HepG2 (cell line): Measurements from ENCODE around the gene PAIP2. TPM values are rescaled to one million over a fixed set of nuclear protein-coding genes. Genes with fewer than 3 reads are reported as not detected.

Experiments used
- ARNTL ChIP-seq: sonication (generic); formaldehyde crosslinking; IDR thresholded peaks from 2 replicates; pipeline ENCODE4 v1.4.0; 2020; ENCODE audit warnings: mild to moderate bottlenecking, missing genetic modification reagents
- ETV6 ChIP-seq: sonication (generic); formaldehyde crosslinking; conservative IDR thresholded peaks from 2 replicates; pipeline ENCODE4 v1.4.0; 2020; ENCODE audit warnings: missing genetic modification reagents
- HMGA1 ChIP-seq: sonication (generic); formaldehyde crosslinking; conservative IDR thresholded peaks from 2 replicates; pipeline ENCODE4 v1.4.0; 2020; ENCODE audit warnings: missing genetic modification reagents
- JARID2 ChIP-seq: sonication (generic); formaldehyde crosslinking; IDR thresholded peaks from 2 replicates; pipeline ENCODE4 v1.8.1; 2023; ENCODE audit warnings: missing genetic modification reagents, inconsistent platforms; ENCODE audit not compliant: insufficient replicate concordance
- JUND ChIP-seq: sonication (generic); formaldehyde crosslinking; IDR thresholded peaks from 2 replicates; pipeline ENCODE4 v1.8.0; 2022; ENCODE audit warnings: mild to moderate bottlenecking, missing genetic modification reagents
- NCOA5 ChIP-seq: sonication (generic); formaldehyde crosslinking; IDR thresholded peaks from 2 replicates; pipeline ENCODE4 v1.4.0; 2020; ENCODE audit warnings: missing genetic modification reagents
- NPAS2 ChIP-seq: sonication (generic); formaldehyde crosslinking; IDR thresholded peaks from 2 replicates; pipeline ENCODE4 v1.8.0; 2022; ENCODE audit warnings: mild to moderate bottlenecking, missing genetic modification reagents, borderline replicate concordance
- PAF1 ChIP-seq: IDR thresholded peaks from 2 replicates; pipeline ENCODE4 v1.6.1; 2016; ENCODE audit warnings: missing genetic modification reagents, missing compliant biosample characterization
- SOX6 ChIP-seq, 2 experiments: fragments of 450-650 bp in 1 of 2; sonication (generic) in 1 of 2; formaldehyde crosslinking in 1 of 2; IDR thresholded peaks; 2 replicates each; pipeline versions ENCODE4 v1.4.0 to v1.6.1; 2017 to 2020; ENCODE audit warnings: antibody characterized with exemption in 1 of 2, mild to moderate bottlenecking in 1 of 2, missing genetic modification reagents in 1 of 2
- ZFP36 ChIP-seq: fragments of 150-350 bp; IDR thresholded peaks from 2 replicates; pipeline ENCODE4 v1.6.1; 2018; ENCODE audit warnings: borderline replicate concordance, low read length, low read depth; ENCODE audit not compliant: partially characterized antibody
- ZFP62 ChIP-seq: sonication (generic); formaldehyde crosslinking; IDR thresholded peaks from 2 replicates; pipeline ENCODE4 v1.4.0; 2020; ENCODE audit warnings: missing genetic modification reagents
- ZNF160 ChIP-seq: sonication (generic); formaldehyde crosslinking; IDR thresholded peaks from 2 replicates; pipeline ENCODE4 v1.8.0; 2022; ENCODE audit warnings: mild to moderate bottlenecking, inconsistent platforms, missing genetic modification reagents
- polyA plus RNA-seq, 8 experiments: library from polyadenylated mRNA; depleted of rRNA in 3 of 8; stranded (reverse) in 7 of 8; unstranded in 1 of 8; fragments of >200 nt; fragmentation: Illumina TruSeq in 4 of 8; extraction: Trizol in 4 of 8; gene quantifications; 2 replicates each; pipeline versions ENCODE4 v1.2.1 to v1.2.3, GENCODE V29; 2011 to 2016; ENCODE audit warnings: low read depth in 4 of 8, missing spikeins in 1 of 8, mixed read lengths in 1 of 8; ENCODE audit not compliant: insufficient read depth in 1 of 8
- total RNA-seq, 5 experiments: library from RNA; depleted of rRNA; stranded (reverse); fragments of >200 nt; fragmentation: Illumina TruSeq; extraction: Trizol; gene quantifications; 2 replicates each; pipeline ENCODE4 v1.2.3, GENCODE V29; 2016; ENCODE audit warnings: low read depth in 1 of 5
- TF ChIP-seq, protein P1 (sequence below): sonication (generic); formaldehyde crosslinking; IDR thresholded peaks from one replicate; pipeline ENCODE4 v1.5.1; 2020; ENCODE audit warnings: mild to moderate bottlenecking, missing genetic modification reagents; ENCODE audit errors: not compliant biosample characterization
- TF ChIP-seq, protein P2 (sequence below): sonication (generic); formaldehyde crosslinking; IDR thresholded peaks from 2 replicates; pipeline ENCODE4 v1.8.0; 2022; ENCODE audit warnings: mild to moderate bottlenecking, missing genetic modification reagents, moderate library complexity
- TF ChIP-seq, protein P3 (sequence below): sonication (generic); formaldehyde crosslinking; IDR thresholded peaks from 2 replicates; pipeline ENCODE4 v1.8.0; 2022; ENCODE audit warnings: mild to moderate bottlenecking, missing genetic modification reagents, borderline replicate concordance
- TF ChIP-seq, protein P4 (sequence below): IDR thresholded peaks from 2 replicates; pipeline ENCODE4 v1.6.1; 2016; ENCODE audit warnings: low read depth, borderline replicate concordance
- TF ChIP-seq, protein P5 (sequence below): sonication (generic); formaldehyde crosslinking; conservative IDR thresholded peaks from 2 replicates; pipeline ENCODE4 v1.4.0; 2020; ENCODE audit warnings: missing genetic modification reagents

The PAIP2 gene
- total and polyA plus RNA-seq, 2 of the 13 experiments (the other 11 are each of a cell fraction or from before 2014, with no cell fraction given): 61.5 to 76.3 TPM

DNA sequence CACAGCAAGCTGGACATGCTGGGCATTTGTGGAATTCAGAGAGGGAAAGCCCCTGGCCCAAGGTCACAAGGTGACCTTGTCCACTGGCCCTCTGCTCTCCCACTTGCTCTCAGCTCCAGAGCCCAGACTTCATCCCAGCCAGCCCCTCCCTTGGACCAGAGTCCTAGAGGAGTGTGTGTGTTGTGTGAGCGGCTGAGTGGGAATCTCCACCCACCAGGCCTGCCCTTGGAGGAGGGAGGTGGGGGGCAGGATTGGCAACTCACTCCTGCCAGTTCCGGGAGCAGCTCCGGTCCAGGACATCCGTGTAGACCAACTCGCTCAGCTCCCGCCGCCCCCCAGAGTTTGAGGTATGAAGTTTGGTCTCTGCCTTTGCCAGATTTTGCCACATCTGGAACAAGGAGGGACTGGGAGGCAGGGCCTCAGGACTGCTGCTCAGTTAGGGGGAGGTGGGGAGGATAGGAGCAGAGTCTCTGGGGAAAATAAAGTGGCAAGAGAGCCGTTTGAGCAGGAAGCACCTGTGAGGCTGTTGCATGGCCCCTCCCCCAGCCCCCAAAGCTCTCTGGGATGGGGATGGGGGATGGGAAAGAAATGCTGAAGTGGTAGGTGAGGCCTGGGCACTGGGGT lies 46.7 kb downstream of the PAIP2 start (continued):
- TF ChIP-seq JARID2 (CRISPR knock-in tag) (no peak), JUND (CRISPR knock-in tag) (no peak), NCOA5 (CRISPR knock-in tag) (no peak), ZFP36 (no peak), ZNF160 (no peak), HMGA1 (CRISPR knock-in tag) (no peak), PAF1 (CRISPR knock-in tag) (no peak), ARNTL (no peak), SOX6 (IDR thresholded peaks at IDR 0.05) (no peak), SOX6 (CRISPR knock-in tag; IDR thresholded peaks at IDR 0.05) (peak; percentile 54), ETV6 (CRISPR knock-in tag) (no peak), ZFP62 (CRISPR knock-in tag) (no peak), NPAS2 (CRISPR knock-in tag) (no peak)
- TF ChIP-seq, protein P1, sequence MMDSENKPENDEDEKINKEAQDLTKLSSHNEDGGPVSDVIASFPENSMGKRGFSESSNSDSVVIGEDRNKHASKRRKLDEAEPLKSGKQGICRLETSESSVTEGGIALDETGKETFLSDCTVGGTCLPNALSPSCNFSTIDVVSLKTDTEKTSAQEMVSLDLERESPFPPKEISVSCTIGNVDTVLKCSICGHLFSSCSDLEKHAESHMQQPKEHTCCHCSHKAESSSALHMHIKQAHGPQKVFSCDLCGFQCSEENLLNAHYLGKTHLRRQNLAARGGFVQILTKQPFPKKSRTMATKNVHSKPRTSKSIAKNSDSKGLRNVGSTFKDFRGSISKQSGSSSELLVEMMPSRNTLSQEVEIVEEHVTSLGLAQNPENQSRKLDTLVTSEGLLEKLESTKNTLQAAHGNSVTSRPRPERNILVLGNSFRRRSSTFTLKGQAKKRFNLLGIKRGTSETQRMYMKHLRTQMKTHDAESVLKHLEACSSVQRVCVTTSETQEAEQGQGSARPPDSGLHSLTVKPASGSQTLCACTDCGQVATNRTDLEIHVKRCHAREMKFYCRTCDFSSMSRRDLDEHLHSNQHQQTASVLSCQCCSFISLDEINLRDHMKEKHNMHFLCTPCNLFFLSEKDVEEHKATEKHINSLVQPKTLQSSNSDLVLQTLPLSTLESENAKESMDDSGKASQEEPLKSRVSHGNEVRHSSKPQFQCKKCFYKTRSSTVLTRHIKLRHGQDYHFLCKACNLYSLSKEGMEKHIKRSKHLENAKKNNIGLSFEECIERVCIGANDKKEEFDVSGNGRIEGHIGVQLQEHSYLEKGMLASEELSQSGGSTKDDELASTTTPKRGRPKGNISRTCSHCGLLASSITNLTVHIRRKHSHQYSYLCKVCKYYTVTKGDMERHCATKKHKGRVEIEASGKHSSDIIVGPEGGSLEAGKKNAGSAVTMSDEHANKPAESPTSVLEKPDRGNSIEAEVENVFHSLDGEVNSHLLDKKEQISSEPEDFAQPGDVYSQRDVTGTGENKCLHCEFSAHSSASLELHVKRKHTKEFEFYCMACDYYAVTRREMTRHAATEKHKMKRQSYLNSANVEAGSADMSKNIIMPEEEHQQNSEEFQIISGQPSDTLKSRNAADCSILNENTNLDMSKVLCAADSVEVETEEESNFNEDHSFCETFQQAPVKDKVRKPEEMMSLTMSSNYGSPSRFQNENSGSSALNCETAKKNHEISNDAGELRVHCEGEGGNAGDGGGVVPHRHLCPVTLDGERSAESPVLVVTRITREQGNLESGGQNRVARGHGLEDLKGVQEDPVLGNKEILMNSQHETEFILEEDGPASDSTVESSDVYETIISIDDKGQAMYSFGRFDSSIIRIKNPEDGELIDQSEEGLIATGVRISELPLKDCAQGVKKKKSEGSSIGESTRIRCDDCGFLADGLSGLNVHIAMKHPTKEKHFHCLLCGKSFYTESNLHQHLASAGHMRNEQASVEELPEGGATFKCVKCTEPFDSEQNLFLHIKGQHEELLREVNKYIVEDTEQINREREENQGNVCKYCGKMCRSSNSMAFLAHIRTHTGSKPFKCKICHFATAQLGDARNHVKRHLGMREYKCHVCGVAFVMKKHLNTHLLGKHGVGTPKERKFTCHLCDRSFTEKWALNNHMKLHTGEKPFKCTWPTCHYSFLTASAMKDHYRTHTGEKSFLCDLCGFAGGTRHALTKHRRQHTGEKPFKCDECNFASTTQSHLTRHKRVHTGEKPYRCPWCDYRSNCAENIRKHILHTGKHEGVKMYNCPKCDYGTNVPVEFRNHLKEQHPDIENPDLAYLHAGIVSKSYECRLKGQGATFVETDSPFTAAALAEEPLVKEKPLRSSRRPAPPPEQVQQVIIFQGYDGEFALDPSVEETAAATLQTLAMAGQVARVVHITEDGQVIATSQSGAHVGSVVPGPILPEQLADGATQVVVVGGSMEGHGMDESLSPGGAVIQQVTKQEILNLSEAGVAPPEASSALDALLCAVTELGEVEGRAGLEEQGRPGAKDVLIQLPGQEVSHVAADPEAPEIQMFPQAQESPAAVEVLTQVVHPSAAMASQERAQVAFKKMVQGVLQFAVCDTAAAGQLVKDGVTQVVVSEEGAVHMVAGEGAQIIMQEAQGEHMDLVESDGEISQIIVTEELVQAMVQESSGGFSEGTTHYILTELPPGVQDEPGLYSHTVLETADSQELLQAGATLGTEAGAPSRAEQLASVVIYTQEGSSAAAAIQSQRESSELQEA (CRISPR knock-in tag): peak; percentile 12
- TF ChIP-seq, protein P2, sequence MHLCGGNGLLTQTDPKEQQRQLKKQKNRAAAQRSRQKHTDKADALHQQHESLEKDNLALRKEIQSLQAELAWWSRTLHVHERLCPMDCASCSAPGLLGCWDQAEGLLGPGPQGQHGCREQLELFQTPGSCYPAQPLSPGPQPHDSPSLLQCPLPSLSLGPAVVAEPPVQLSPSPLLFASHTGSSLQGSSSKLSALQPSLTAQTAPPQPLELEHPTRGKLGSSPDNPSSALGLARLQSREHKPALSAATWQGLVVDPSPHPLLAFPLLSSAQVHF (CRISPR knock-in tag): no peak
- TF ChIP-seq, protein P3, sequence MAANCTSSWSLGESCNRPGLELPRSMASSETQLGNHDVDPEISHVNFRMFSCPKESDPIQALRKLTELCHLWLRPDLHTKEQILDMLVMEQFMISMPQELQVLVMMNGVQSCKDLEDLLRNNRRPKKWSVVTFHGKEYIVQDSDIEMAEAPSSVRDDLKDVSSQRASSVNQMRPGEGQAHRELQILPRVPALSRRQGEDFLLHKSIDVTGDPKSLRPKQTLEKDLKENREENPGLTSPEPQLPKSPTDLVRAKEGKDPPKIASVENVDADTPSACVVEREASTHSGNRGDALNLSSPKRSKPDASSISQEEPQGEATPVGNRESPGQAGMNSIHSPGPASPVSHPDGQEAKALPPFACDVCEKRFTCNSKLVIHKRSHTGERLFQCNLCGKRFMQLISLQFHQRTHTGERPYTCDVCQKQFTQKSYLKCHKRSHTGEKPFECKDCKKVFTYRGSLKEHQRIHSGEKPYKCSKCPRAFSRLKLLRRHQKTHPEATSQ (CRISPR knock-in tag): no peak
- TF ChIP-seq, protein P4, sequence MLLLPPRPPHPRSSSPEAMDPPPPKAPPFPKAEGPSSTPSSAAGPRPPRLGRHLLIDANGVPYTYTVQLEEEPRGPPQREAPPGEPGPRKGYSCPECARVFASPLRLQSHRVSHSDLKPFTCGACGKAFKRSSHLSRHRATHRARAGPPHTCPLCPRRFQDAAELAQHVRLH (CRISPR knock-in tag): peak; percentile 59; the same call in 1 of the 2 replicates
- TF ChIP-seq, protein P5, sequence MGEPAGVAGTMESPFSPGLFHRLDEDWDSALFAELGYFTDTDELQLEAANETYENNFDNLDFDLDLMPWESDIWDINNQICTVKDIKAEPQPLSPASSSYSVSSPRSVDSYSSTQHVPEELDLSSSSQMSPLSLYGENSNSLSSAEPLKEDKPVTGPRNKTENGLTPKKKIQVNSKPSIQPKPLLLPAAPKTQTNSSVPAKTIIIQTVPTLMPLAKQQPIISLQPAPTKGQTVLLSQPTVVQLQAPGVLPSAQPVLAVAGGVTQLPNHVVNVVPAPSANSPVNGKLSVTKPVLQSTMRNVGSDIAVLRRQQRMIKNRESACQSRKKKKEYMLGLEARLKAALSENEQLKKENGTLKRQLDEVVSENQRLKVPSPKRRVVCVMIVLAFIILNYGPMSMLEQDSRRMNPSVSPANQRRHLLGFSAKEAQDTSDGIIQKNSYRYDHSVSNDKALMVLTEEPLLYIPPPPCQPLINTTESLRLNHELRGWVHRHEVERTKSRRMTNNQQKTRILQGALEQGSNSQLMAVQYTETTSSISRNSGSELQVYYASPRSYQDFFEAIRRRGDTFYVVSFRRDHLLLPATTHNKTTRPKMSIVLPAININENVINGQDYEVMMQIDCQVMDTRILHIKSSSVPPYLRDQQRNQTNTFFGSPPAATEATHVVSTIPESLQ: no peak
